ENCODE results near the gene UBE3C. TPM values are rescaled to one million over a fixed set of nuclear protein-coding genes. Genes with fewer than 3 reads are reported as not detected.

The UBE3C gene
- total and polyA plus RNA-seq, 5 donors: 22.0 to 59.7 (median 52.7) TPM

- H3K27me3 ChIP-seq (ENCODE audit: control insufficient read depth, insufficient read depth): no peaks in the 10 kb centered on the region
- no peak for ATAC-seq
- H3K27ac ChIP-seq (ENCODE audit: low read length): no peak overlapping the region
- no peaks in the 10 kb centered on the region for H3K9me3 ChIP-seq (ENCODE audit: control insufficient read depth, low read length)
- H3K4me3 ChIP-seq (ENCODE audit: low read length): no peak overlapping the region
- no peak for DNase-seq
- WGBS: 92% methylated on average over 10 of the region's 10 CpGs
- intact Hi-C loops (cut with DNase I): no loop called here
- H3K4me1 ChIP-seq (ENCODE audit: control insufficient read depth, insufficient read depth, low read length): no peaks in the 10 kb centered on the region
Observed at GRCh38 chr7:157208571-157209413, 70.1 kb downstream of the UBE3C start.

GRCh38 chr7:157210682-157211081 lies 72.0 kb downstream of the UBE3C start:
- no peaks in the 10 kb centered on the region for H3K9me3 ChIP-seq (ENCODE audit: control insufficient read depth, low read length)

GRCh38 chr7:157211690-157212089 lies 73.0 kb downstream of the UBE3C start:
- Histone ChIP-seq H3K27ac (ENCODE audit: low read length) (no peak overlapping the region), H3K4me3 (ENCODE audit: low read length) (no peak overlapping the region), H3K9me3 (ENCODE audit: control insufficient read depth, low read length) (no peaks in the 10 kb centered on the region), H3K27me3 (ENCODE audit: control insufficient read depth, insufficient read depth) (no peaks in the 10 kb centered on the region), H3K4me1 (ENCODE audit: control insufficient read depth, insufficient read depth, low read length) (no peaks in the 10 kb centered on the region)
- DNase-seq (no peak), ATAC-seq (no peak)
- 55% methylated on average over 5 of the region's 5 CpGs for WGBS
- intact Hi-C loops (cut with DNase I): no loop called here

More at GRCh38 chr7:157210682-157211081, 72.0 kb downstream of the UBE3C start:
- Histone ChIP-seq H3K27ac (ENCODE audit: low read length) (no peak overlapping the region), H3K4me1 (ENCODE audit: control insufficient read depth, insufficient read depth, low read length) (no peaks in the 10 kb centered on the region), H3K27me3 (ENCODE audit: control insufficient read depth, insufficient read depth) (no peaks in the 10 kb centered on the region), H3K4me3 (ENCODE audit: low read length) (no peak overlapping the region)
- WGBS: 75% methylated on average over 5 of the region's 5 CpGs
- no peak for DNase-seq
- no peak for ATAC-seq
- intact Hi-C loops (cut with DNase I): no loop called here

DNA sequence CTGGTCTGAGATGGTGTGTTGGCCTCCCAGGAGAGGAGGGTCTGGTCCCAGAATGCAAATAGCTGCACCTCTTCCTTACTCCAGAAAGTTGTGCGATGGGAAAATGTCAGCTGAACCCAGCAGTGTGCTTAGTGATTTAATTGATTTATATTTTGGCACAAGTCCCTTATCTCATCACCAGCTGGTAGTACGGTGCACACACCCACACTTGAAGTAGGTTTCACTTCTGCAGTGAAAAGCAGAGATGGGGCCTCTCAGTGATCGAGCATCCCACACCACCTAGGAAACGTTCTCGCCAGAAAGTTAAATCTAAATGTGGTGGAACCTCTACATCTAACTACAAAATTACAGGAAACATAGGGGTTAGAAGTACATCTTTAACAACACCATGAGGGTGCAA lies 80.4 kb downstream of the UBE3C start:
- WGBS: 80% methylated on average over 5 of the region's 5 CpGs
- H3K27me3 ChIP-seq (ENCODE audit: control insufficient read depth, insufficient read depth): no peaks in the 10 kb centered on the region
- ATAC-seq (no peak), DNase-seq (no peak)
- no peak overlapping the region for H3K27ac ChIP-seq (ENCODE audit: low read length)
- H3K9me3 ChIP-seq (ENCODE audit: control insufficient read depth, low read length): no peaks in the 10 kb centered on the region
- no peak overlapping the region for H3K4me3 ChIP-seq (ENCODE audit: low read length)
- H3K4me1 ChIP-seq (ENCODE audit: control insufficient read depth, insufficient read depth, low read length): no peaks in the 10 kb centered on the region
- intact Hi-C loops (cut with DNase I): no loop called here

GRCh38 chr7:157220916-157221569 lies 82.3 kb downstream of the UBE3C start:
- 91% methylated on average over 8 of the region's 8 CpGs for WGBS
- intact Hi-C loops (cut with DNase I): no loop called here
- no peak overlapping the region for H3K4me3 ChIP-seq (ENCODE audit: low read length)
- H3K27ac ChIP-seq (ENCODE audit: low read length): no peak overlapping the region
- no peaks in the 10 kb centered on the region for H3K27me3 ChIP-seq (ENCODE audit: control insufficient read depth, insufficient read depth)
- ATAC-seq (no peak), DNase-seq (no peak)
- H3K9me3 ChIP-seq (ENCODE audit: control insufficient read depth, low read length): no peaks in the 10 kb centered on the region
- H3K4me1 ChIP-seq (ENCODE audit: control insufficient read depth, insufficient read depth, low read length): no peaks in the 10 kb centered on the region

- DNase-seq (no peak), ATAC-seq (no peak)
- WGBS: 85% methylated on average over 10 of the region's 10 CpGs
- intact Hi-C loops (cut with DNase I): no loop called here
- Histone ChIP-seq H3K4me1 (ENCODE audit: control insufficient read depth, insufficient read depth, low read length) (no peaks in the 10 kb centered on the region), H3K27ac (ENCODE audit: low read length) (no peak overlapping the region), H3K27me3 (ENCODE audit: control insufficient read depth, insufficient read depth) (no peaks in the 10 kb centered on the region), H3K9me3 (ENCODE audit: control insufficient read depth, low read length) (no peaks in the 10 kb centered on the region), H3K4me3 (ENCODE audit: low read length) (no peak overlapping the region)
Observed at GRCh38 chr7:157222687-157223086, 84.0 kb downstream of the UBE3C start.

DNA sequence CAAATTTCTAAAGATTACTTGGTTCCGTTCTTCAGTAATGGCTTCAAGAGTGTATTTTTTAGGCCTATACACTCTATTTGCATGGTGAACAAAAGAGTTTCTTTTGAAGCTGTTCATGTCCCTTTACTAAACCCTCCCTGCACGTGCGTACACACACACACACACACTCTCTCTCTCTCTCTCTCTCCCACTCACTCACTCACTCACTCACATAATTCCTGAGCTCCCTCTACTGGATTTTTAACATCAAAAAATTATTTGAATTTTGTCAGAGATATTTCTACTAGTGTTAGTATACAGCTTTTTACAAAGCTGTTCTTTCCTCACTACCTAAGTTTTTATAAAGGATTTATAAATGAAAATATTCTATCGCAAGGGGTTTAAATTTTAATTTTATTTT lies 85.9 kb downstream of the UBE3C start:
- 62% methylated on average over 4 of the region's 4 CpGs for WGBS
- H3K4me1 ChIP-seq (ENCODE audit: control insufficient read depth, insufficient read depth, low read length): no peaks in the 10 kb centered on the region
- no peak overlapping the region for H3K27ac ChIP-seq (ENCODE audit: low read length)
- H3K9me3 ChIP-seq (ENCODE audit: control insufficient read depth, low read length): no peaks in the 10 kb centered on the region
- H3K27me3 ChIP-seq (ENCODE audit: control insufficient read depth, insufficient read depth): no peaks in the 10 kb centered on the region
- ATAC-seq: no peak
- intact Hi-C loops (cut with DNase I): no loop called here
- no peak overlapping the region for H3K4me3 ChIP-seq (ENCODE audit: low read length)
- DNase-seq: no peak

- Histone ChIP-seq H3K27ac (ENCODE audit: low read length) (no peak overlapping the region), H3K4me3 (ENCODE audit: low read length) (no peak overlapping the region), H3K4me1 (ENCODE audit: control insufficient read depth, insufficient read depth, low read length) (no peaks in the 10 kb centered on the region), H3K9me3 (ENCODE audit: control insufficient read depth, low read length) (no peaks in the 10 kb centered on the region), H3K27me3 (ENCODE audit: control insufficient read depth, insufficient read depth) (no peaks in the 10 kb centered on the region)
- no peak for ATAC-seq
- DNase-seq: no peak
- intact Hi-C loops (cut with DNase I): no loop called here
- WGBS: 79% methylated on average over 8 of the region's 8 CpGs
Observed at GRCh38 chr7:157228864-157229422, 90.2 kb downstream of the UBE3C start.

GRCh38 chr7:157233677-157234076 lies 95.0 kb downstream of the UBE3C start:
- Histone ChIP-seq H3K4me1 (ENCODE audit: control insufficient read depth, insufficient read depth, low read length) (no peaks in the 10 kb centered on the region), H3K4me3 (ENCODE audit: low read length) (no peak overlapping the region), H3K27me3 (ENCODE audit: control insufficient read depth, insufficient read depth) (no peaks in the 10 kb centered on the region), H3K27ac (ENCODE audit: low read length) (no peak overlapping the region), H3K9me3 (ENCODE audit: control insufficient read depth, low read length) (no peaks in the 10 kb centered on the region)
- intact Hi-C loops (cut with DNase I): no loop called here
- WGBS: 85% methylated on average over 2 of the region's 2 CpGs
- DNase-seq (no peak), ATAC-seq (no peak)

- H3K4me1 ChIP-seq (ENCODE audit: control insufficient read depth, insufficient read depth, low read length): no peaks in the 10 kb centered on the region
- ATAC-seq: no peak
Observed at GRCh38 chr7:157234271-157234670, 95.5 kb downstream of the UBE3C start.

More at GRCh38 chr7:157234271-157234670, 95.5 kb downstream of the UBE3C start:
- no peaks in the 10 kb centered on the region for H3K9me3 ChIP-seq (ENCODE audit: control insufficient read depth, low read length)
- WGBS: 92% methylated on average over 5 of the region's 5 CpGs
- DNase-seq: no peak
- no peaks in the 10 kb centered on the region for H3K27me3 ChIP-seq (ENCODE audit: control insufficient read depth, insufficient read depth)
- H3K4me3 ChIP-seq (ENCODE audit: low read length): no peak overlapping the region
- H3K27ac ChIP-seq (ENCODE audit: low read length): no peak overlapping the region
- intact Hi-C loops (cut with DNase I): no loop called here

All from right cardiac atrium (tissue), 5 donors.